GM12878 (cell line): ENCODE results near the gene POU2AF1. TPM values are rescaled to one million over a fixed set of nuclear protein-coding genes. Genes with fewer than 3 reads are reported as not detected.

ENCODE experiments used
- ATAC-seq: fragments of 200-7000 bp; cut with Tn5 transposase; 3 replicates; pipeline ENCODE4 v1.9.1; 2020; ENCODE audit warnings: mild to moderate bottlenecking, moderate library complexity
- BruUV-seq: library from RNA; stranded (reverse); fragments of 400-500 nt; replicated peaks from 2 replicates; lab custom pipeline; 2021; lab: Mats Ljungman, UMichigan
- CTCF ChIA-PET: fragments of 300-600 bp; sonication (Branson Sonifier 250); formaldehyde crosslinking; extraction: SDS; loops from one replicate; lab custom pipeline; 2021; ENCODE audit warnings: inconsistent platforms; lab: Yijun Ruan, JAX
- POLR2A ChIA-PET: fragments of 350-600 bp; formaldehyde crosslinking; extraction: SDS; loops from one replicate; lab custom pipeline; 2021; ENCODE audit warnings: inconsistent platforms; lab: Charles Lee
- RAD21 ChIA-PET: fragments of 300-600 bp; sonication (Branson Sonifier 250); formaldehyde crosslinking; loops from one replicate; lab custom pipeline; 2023; ENCODE audit warnings: antibody characterized with exemption; ENCODE audit not compliant: unreplicated experiment; lab: Charles Lee
- SMC1A ChIA-PET: fragments of 300-600 bp; sonication (Branson Sonifier 250); formaldehyde crosslinking; loops from one replicate; lab custom pipeline; 2023; ENCODE audit not compliant: unreplicated experiment, uncharacterized antibody; lab: Charles Lee
- DNase-seq: peaks from one replicate; pipeline ENCODE4 v3.0.0-alpha.2; 2011; ENCODE audit warnings: low read depth, low spot score
- FAIRE-seq: peaks from 3 replicates; lab custom pipeline; 2011; peaks lifted over from hg19 to GRCh38; lab: Jason Lieb, UNC
- H2AFZ ChIP-seq: 2 replicates; pipeline ENCODE4 v1.6.0; 2011; ENCODE audit warnings: low read depth, low read length, control low read depth; ENCODE audit not compliant: control insufficient read depth
- H3K27ac ChIP-seq: 2 replicates; pipeline ENCODE4 v1.5.1; 2011; ENCODE audit warnings: control low read depth; ENCODE audit not compliant: control insufficient read depth, insufficient read depth
- H3K27me3 ChIP-seq, 2 experiments: replicated peaks in 1 of 2; 2 replicates each; pipeline versions ENCODE4 v1.6.0 to v1.6.1; 2011; ENCODE audit warnings: low read length in 1 of 2; ENCODE audit not compliant: control insufficient read depth in 2 of 2, insufficient read depth in 2 of 2
- H3K36me3 ChIP-seq, 2 experiments: 2 replicates each; pipeline ENCODE4 v1.5.1; 2011; ENCODE audit warnings: low read length in 1 of 2; ENCODE audit not compliant: control insufficient read depth in 2 of 2, insufficient read depth in 2 of 2
- H3K4me1 ChIP-seq: 2 replicates; pipeline ENCODE4 v1.6.1; 2011; ENCODE audit warnings: mild to moderate bottlenecking, low read length, moderate library complexity, mixed read lengths; ENCODE audit not compliant: control insufficient read depth, insufficient read depth
- H3K4me2 ChIP-seq: 2 replicates; pipeline ENCODE4 v1.6.0; 2011; ENCODE audit warnings: control low read depth; ENCODE audit not compliant: control insufficient read depth, insufficient read depth
- H3K4me3 ChIP-seq: fragments of 200-600 bp; sonication (generic); 2 replicates; pipeline ENCODE4 v1.5.1; 2016
- H3K79me2 ChIP-seq: 2 replicates; pipeline ENCODE4 v1.6.0; 2011; ENCODE audit warnings: low read length; ENCODE audit not compliant: control insufficient read depth, insufficient read depth
- H3K9ac ChIP-seq: 2 replicates; pipeline ENCODE4 v1.8.0; 2011; ENCODE audit warnings: low read length, control low read depth, mixed read lengths; ENCODE audit not compliant: control insufficient read depth, insufficient read depth
- H3K9me3 ChIP-seq: replicated peaks from 3 replicates; pipeline ENCODE4 v1.5.1; 2011; ENCODE audit warnings: mild to moderate bottlenecking, low read length; ENCODE audit not compliant: control insufficient read depth, insufficient read depth
- H4K20me1 ChIP-seq: 2 replicates; pipeline ENCODE4 v1.6.0; 2011; ENCODE audit not compliant: control insufficient read depth, insufficient read depth
- ATF7 ChIP-seq: fragments of 450-650 bp; IDR thresholded peaks from 2 replicates; pipeline ENCODE4 v1.6.1; 2016; ENCODE audit warnings: low read depth, mild to moderate bottlenecking
- CREB1 ChIP-seq: IDR thresholded peaks from 2 replicates; pipeline ENCODE4 v1.6.1; 2012; ENCODE audit warnings: low read depth, mild to moderate bottlenecking, inconsistent platforms
- CREM ChIP-seq: IDR thresholded peaks from 2 replicates; pipeline ENCODE4 v1.6.1; 2014; ENCODE audit warnings: antibody characterized with exemption, low read depth
- ETV6 ChIP-seq, 2 experiments: fragments of 450-650 bp in 1 of 2; IDR thresholded peaks in 1 of 2; conservative IDR thresholded peaks in 1 of 2; 2 replicates each; pipeline ENCODE4 v1.6.1; 2014; ENCODE audit warnings: antibody characterized with exemption in 1 of 2, borderline replicate concordance in 1 of 2, low read depth in 1 of 2, mild to moderate bottlenecking in 1 of 2, moderate library complexity in 1 of 2
- FOXM1 ChIP-seq: IDR thresholded peaks from 2 replicates; pipeline ENCODE4 v1.6.1; 2012; ENCODE audit warnings: low read depth, mild to moderate bottlenecking, inconsistent platforms, low read length, moderate library complexity
- IKZF2 ChIP-seq, 2 experiments: fragments of 450-650 bp; IDR thresholded peaks; 2 replicates each; pipeline ENCODE4 v1.6.1; 2017; ENCODE audit warnings: mild to moderate bottlenecking in 2 of 2, moderate library complexity in 2 of 2
- KDM1A ChIP-seq: fragments of 200-600 bp; sonication (generic); IDR thresholded peaks from 2 replicates; pipeline ENCODE4 v1.6.1; 2016; ENCODE audit warnings: borderline replicate concordance
- MEF2A ChIP-seq: IDR thresholded peaks from 2 replicates; pipeline ENCODE4 v1.6.1; 2011; ENCODE audit warnings: low read depth, mild to moderate bottlenecking, low read length, moderate library complexity; ENCODE audit not compliant: insufficient read depth
- MEF2B ChIP-seq: fragments of 450-650 bp; IDR thresholded peaks from 2 replicates; pipeline ENCODE4 v1.6.1; 2018; ENCODE audit warnings: mild to moderate bottlenecking, moderate library complexity; ENCODE audit not compliant: partially characterized antibody, poor library complexity, severe bottlenecking
- MTA2 ChIP-seq: fragments of 450-650 bp; IDR thresholded peaks from 2 replicates; pipeline ENCODE4 v1.6.1; 2016; ENCODE audit warnings: low read depth, mild to moderate bottlenecking, moderate library complexity
- MYB ChIP-seq: fragments of 150-350 bp; IDR thresholded peaks from 2 replicates; pipeline ENCODE4 v1.6.1; 2014; ENCODE audit warnings: mild to moderate bottlenecking, low read depth, low read length, borderline replicate concordance
- PML ChIP-seq: IDR thresholded peaks from 2 replicates; pipeline ENCODE4 v1.6.1; 2012; ENCODE audit warnings: low read length, inconsistent platforms
- RBBP5 ChIP-seq: fragments of 200-600 bp; sonication (generic); conservative IDR thresholded peaks from 2 replicates; pipeline ENCODE4 v1.6.1; 2016
- RCOR1 ChIP-seq: conservative IDR thresholded peaks from 2 replicates; pipeline ENCODE4 v1.6.1; 2012; ENCODE audit warnings: low read depth, low read length, improper control_type of control experiment
- TCF3 ChIP-seq: IDR thresholded peaks from 2 replicates; pipeline ENCODE4 v1.6.1; 2012; ENCODE audit warnings: low read depth, mild to moderate bottlenecking, low read length, borderline replicate concordance; ENCODE audit not compliant: insufficient read depth
- ZNF207 ChIP-seq: fragments of 450-650 bp; IDR thresholded peaks from 2 replicates; pipeline ENCODE4 v1.6.1; 2014; ENCODE audit warnings: antibody characterized with exemption, mild to moderate bottlenecking, borderline replicate concordance
- ZNF24 ChIP-seq: fragments of 450-650 bp; IDR thresholded peaks from 2 replicates; pipeline ENCODE4 v1.6.1; 2017; ENCODE audit warnings: antibody characterized with exemption, mild to moderate bottlenecking
- ZNF274 ChIP-seq: IDR thresholded peaks from one replicate; pipeline ENCODE4 v1.8.0; 2011; ENCODE audit not compliant: insufficient read length, insufficient read depth
- WGBS: methylation state at CpG from one replicate; pipeline ENCODE4 v1.1.6; 2016; ENCODE audit warnings: low lambda C conversion rate; ENCODE audit not compliant: insufficient replicate concordance, insufficient coverage; ENCODE audit errors: missing lambda C conversion rate; 5-methylcytosine and 5-hydroxymethylcytosine counted together
- in situ Hi-C: fragments of 300-500 bp; cut with MboI; formaldehyde crosslinking; loops from 9 replicates; pipeline ENCODE4 v1.14.3; 2018; ENCODE audit warnings: mixed read lengths
- intact Hi-C: fragments of 100-400 bp; cut with micrococcal nuclease; formaldehyde crosslinking; loops from one replicate; pipeline ENCODE4 v1.14.2; 2022; ENCODE audit not compliant: unreplicated experiment
- polyA plus RNA-seq, 11 experiments: library from polyadenylated mRNA; depleted of rRNA in 4 of 11; unstranded in 6 of 11; stranded (reverse) in 5 of 11; fragments of >200 nt; fragmentation: Nextera tagmentation in 4 of 11; fragmentation: Illumina TruSeq in 1 of 11; extraction: Ambion mirVana in 4 of 11; extraction: Trizol in 1 of 11; gene quantifications; 1 replicate in 1 of 11; 2 replicates in 10 of 11; pipeline versions ENCODE4 v1.2.1 to v1.2.3, GENCODE V29; 2011 to 2016; ENCODE audit warnings: inconsistent platforms in 2 of 11, missing spikeins in 2 of 11, low read depth in 1 of 11
- total RNA-seq, 4 experiments: library from RNA; depleted of rRNA in 3 of 4; stranded (reverse); fragments of >200 nt in 3 of 4; fragmentation: Illumina TruSeq in 1 of 4; extraction: Trizol in 1 of 4; gene quantifications; 2 replicates each; pipeline versions ENCODE4 v1.2.1 to v1.2.3, GENCODE V29; 2013 to 2021
- TF ChIP-seq, protein P1 (sequence below): IDR thresholded peaks from 2 replicates; pipeline ENCODE4 v1.6.1; 2012; ENCODE audit warnings: low read depth, low read length, improper control_type of control experiment
- TF ChIP-seq, protein P2 (sequence below): fragments of 450-650 bp; IDR thresholded peaks from 2 replicates; pipeline ENCODE4 v1.6.1; 2017; ENCODE audit warnings: antibody characterized with exemption, mild to moderate bottlenecking, moderate library complexity

The POU2AF1 gene
- total and polyA plus RNA-seq, 10 of the 15 experiments (the other 5 are each of a cell fraction or from before 2014, with no cell fraction given): 13.1 to 169 (median 75.5) TPM

DNA sequence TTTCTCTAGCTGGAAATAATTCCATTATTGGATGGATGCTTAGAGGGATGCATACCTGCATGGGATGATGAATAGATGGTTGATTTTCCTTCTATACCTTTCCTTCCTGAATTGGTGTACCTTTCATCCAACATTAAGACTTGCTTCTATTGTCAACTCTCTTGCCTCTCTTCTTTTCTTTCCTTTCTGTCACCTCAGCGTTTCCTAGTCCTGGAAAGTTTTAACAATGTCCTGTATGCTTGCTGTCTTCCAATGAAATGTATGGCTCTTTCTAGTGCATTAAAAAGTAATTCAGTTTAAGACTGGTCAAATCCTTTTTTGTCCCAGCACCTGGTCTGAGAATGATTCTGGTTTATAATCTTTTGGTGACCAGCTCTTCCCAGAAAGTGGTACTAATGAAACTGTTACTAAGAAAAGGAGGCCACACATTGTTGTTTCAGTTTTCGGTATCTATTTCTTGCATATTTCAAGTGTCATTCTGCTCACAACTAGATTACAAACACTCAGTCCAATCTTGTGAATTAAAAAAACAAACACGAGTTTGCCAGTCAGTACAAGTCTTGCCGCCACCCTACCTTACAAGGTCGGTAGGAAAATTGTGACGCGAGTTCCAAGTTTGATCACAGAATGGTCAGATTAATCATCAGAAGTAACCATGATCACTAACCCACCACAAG, 8.0 kb downstream of the POU2AF1 start:
- FAIRE-seq (no peak), ATAC-seq (peak; percentile 30), DNase-seq (peak; percentile 75)
- ChIA-PET RAD21 (interaction anchor here (1.1 to 22.2 kb wide), 4 partner anchors 8 to 44 kb away, joined by 3 to 657 read pairs (median 22); partner anchors contain the start of gene POU2AF1), POLR2A (interaction anchor here (1.7 to 19.8 kb wide), 4 partner anchors 7 to 43 kb away, joined by 12 to 415 read pairs (median 38); partner anchors contain the start of gene POU2AF1), SMC1A (interaction anchor here (1.0 to 32.6 kb wide), 5 partner anchors 7 to 88 kb away, joined by 3 to 972 read pairs (median 11); partner anchors contain the start of gene POU2AF1), CTCF (interaction anchor here (0.8 to 13.1 kb wide), 4 partner anchors 11 to 58 kb away, joined by 3 to 213 read pairs (median 16); no protein-coding TSS in a partner anchor)
- no TSS peak for BruUV-seq
- intact Hi-C loops (loop anchor here (1.0 kb wide), 1 partner anchor 46 kb away; no protein-coding TSS in a partner anchor), in situ Hi-C loops (loop anchor here (10.0 kb wide), 1 partner anchor 1416 kb away; no protein-coding TSS in a partner anchor)
- no peak overlapping the region for H2AFZ ChIP-seq
- H3K9me3 ChIP-seq: no peaks in the 10 kb centered on the region
- peak overlapping the region; percentile 71 for H3K9ac ChIP-seq
- peaks cover 97% of the 10 kb centered on the region for H3K79me2 ChIP-seq
- peak overlapping the region; percentile 67 for H3K4me3 ChIP-seq
- H3K4me1 ChIP-seq: peaks cover 64% of the 10 kb centered on the region
- H3K27me3 ChIP-seq: no peaks in the 10 kb centered on the region
- H3K27ac ChIP-seq: peak overlapping the region; percentile 97
- peaks cover 0 to 24% of the 10 kb centered on the region in 2 experiments for H3K36me3 ChIP-seq
- no peaks in the 10 kb centered on the region for H4K20me1 ChIP-seq
- WGBS: under 1% methylated on average over 7 of the region's 7 CpGs
- H3K4me2 ChIP-seq: peak overlapping the region; percentile 92
- no peak for TF ChIP-seq ZNF207
- TF ChIP-seq ATF7: peak; percentile 24
- no peak for TF ChIP-seq PML
- peak; percentile 61; the same call in 1 of the 2 replicates for TF ChIP-seq TCF3
- no peak for TF ChIP-seq RCOR1
- TF ChIP-seq, protein P1, sequence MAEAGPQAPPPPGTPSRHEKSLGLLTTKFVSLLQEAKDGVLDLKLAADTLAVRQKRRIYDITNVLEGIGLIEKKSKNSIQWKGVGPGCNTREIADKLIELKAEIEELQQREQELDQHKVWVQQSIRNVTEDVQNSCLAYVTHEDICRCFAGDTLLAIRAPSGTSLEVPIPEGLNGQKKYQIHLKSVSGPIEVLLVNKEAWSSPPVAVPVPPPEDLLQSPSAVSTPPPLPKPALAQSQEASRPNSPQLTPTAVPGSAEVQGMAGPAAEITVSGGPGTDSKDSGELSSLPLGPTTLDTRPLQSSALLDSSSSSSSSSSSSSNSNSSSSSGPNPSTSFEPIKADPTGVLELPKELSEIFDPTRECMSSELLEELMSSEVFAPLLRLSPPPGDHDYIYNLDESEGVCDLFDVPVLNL: no peak
- TF ChIP-seq RBBP5: no peak
- TF ChIP-seq ETV6 (conservative IDR thresholded peaks at IDR 0.05 in 1 of 2, IDR thresholded peaks at IDR 0.05 in 1 of 2; ENCODE audit: borderline replicate concordance in 1 of 2, low read depth in 1 of 2): peak in 1 of 2 experiments; percentile 45; a peak in 1 of 4 replicates
- TF ChIP-seq IKZF2 (IDR thresholded peaks at IDR 0.05): peak; percentile 80 to 83
- peak; percentile 36; the same call in 1 of the 2 replicates for TF ChIP-seq CREM
- TF ChIP-seq MYB: no peak
- TF ChIP-seq ZNF24: 0 out of 2 replicates have a peak, but pooled peaks have one; percentile 46
- peak; percentile 61 for TF ChIP-seq MEF2B
- peak; percentile 50; the same call in 1 of the 2 replicates for TF ChIP-seq MTA2
- TF ChIP-seq CREB1: peak; percentile 28; the same call in 1 of the 2 replicates
- peak; percentile 41; the same call in 1 of the 2 replicates for TF ChIP-seq FOXM1
- peak; percentile 81; the same call in 1 of the 2 replicates for TF ChIP-seq MEF2A
- TF ChIP-seq, protein P2, sequence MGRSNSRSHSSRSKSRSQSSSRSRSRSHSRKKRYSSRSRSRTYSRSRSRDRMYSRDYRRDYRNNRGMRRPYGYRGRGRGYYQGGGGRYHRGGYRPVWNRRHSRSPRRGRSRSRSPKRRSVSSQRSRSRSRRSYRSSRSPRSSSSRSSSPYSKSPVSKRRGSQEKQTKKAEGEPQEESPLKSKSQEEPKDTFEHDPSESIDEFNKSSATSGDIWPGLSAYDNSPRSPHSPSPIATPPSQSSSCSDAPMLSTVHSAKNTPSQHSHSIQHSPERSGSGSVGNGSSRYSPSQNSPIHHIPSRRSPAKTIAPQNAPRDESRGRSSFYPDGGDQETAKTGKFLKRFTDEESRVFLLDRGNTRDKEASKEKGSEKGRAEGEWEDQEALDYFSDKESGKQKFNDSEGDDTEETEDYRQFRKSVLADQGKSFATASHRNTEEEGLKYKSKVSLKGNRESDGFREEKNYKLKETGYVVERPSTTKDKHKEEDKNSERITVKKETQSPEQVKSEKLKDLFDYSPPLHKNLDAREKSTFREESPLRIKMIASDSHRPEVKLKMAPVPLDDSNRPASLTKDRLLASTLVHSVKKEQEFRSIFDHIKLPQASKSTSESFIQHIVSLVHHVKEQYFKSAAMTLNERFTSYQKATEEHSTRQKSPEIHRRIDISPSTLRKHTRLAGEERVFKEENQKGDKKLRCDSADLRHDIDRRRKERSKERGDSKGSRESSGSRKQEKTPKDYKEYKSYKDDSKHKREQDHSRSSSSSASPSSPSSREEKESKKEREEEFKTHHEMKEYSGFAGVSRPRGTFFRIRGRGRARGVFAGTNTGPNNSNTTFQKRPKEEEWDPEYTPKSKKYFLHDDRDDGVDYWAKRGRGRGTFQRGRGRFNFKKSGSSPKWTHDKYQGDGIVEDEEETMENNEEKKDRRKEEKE: no peak
- TF ChIP-seq ZNF274: no peak
- no peak for TF ChIP-seq KDM1A
